Pons (tissue), 1 donor: ENCODE data around the gene SYT14.
"Not testable (repeated sequence)": the region's sequence is repeated elsewhere in the genome, so short reads cannot be mapped to it uniquely, and the experiment has no call there.

Experiments
- DNase-seq: peaks from one replicate; pipeline ENCODE4 v3.0.0-alpha.2; 2016; ENCODE audit warnings: low spot score

The SYT14 gene

GRCh38 chr1:210027994-210028393, 90.0 kb downstream of the SYT14 start:
- DNase-seq: no peak

- no peak for DNase-seq
Measured at GRCh38 chr1:210031473-210031872, 93.5 kb downstream of the SYT14 start.

- DNase-seq: no peak
Measured at GRCh38 chr1:210043058-210043457, 105.0 kb downstream of the SYT14 start.

DNA sequence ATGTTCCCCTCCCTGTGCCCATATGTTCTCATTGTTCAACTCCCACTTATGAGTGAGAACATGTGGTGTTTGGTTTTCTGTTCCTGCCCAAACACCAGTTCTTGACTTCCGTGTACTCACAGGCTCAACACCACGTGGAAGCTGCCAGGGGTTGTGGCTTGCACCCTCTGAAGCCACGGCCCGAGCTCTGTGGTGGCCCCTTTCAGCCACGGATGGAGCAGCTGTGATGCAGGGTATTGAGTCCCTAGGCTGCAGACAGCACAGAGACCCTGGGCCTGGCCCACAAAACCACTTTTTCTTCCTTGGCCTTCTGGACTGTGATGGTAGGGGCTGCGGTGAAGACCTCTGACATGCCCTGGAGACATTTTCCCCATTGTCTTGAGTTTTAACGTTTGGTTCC, 111.6 kb downstream of the SYT14 start:
- no peak for DNase-seq

GRCh38 chr1:210050491-210050890, 112.5 kb downstream of the SYT14 start:
- not testable (repeated sequence) for DNase-seq

DNA sequence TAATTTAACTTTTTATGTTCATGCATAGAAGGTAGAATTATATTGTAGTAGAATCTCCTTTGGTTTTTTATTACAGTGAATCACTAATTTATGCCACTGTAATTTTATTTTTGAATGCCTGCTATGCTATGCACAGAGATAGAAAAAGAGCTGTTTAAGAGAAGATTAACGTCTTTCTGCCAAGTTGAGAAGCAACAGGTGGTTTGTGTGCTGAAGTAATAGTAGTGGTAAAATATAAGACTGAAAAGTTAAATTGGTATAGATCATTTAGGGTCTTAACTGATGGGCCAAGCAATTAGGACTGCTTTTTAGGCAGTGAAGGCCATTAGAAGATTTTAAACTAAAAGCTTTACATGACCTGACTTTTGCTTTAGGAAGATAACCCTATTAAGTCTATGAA, 115.1 kb downstream of the SYT14 start:
- no peak for DNase-seq

- DNase-seq: no peak
Measured at GRCh38 chr1:210057593-210057992, 119.6 kb downstream of the SYT14 start.

GRCh38 chr1:210061992-210062391, 124.0 kb downstream of the SYT14 start:
- no peak for DNase-seq

GRCh38 chr1:210070531-210070930, 132.5 kb downstream of the SYT14 start:
- no peak for DNase-seq

GRCh38 chr1:210072129-210072528, 134.1 kb downstream of the SYT14 start:
- DNase-seq: no peak

DNA sequence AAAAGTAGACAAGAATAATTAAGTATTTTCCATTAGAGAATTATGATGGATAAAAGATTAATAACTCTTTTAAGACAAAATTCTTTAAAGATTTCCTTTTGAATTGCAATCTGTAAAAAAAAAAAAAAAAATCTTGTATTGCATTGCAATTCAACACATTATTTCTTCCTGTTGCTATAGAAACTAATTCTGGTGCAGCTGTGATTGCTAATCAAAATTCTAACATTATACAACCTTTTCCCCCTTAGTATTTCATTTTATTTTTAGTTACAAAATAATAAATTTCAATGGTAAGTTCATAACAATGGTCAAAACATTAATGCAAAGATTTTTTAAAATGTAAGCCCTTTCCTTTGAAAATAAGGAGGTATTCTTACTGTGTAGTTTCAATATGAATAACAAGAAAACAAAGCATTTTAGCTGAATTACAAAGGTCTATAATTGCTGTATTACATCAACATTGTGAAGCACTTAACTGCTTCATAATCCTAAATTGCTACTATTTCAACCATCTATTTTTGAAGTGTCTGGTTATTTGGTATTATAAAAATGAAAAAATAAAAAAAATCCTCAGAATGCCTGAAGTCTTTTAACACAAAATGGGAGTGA, 135.0 kb downstream of the SYT14 start:
- no peak for DNase-seq

GRCh38 chr1:210074904-210075303, 136.9 kb downstream of the SYT14 start:
- DNase-seq: no peak

DNA sequence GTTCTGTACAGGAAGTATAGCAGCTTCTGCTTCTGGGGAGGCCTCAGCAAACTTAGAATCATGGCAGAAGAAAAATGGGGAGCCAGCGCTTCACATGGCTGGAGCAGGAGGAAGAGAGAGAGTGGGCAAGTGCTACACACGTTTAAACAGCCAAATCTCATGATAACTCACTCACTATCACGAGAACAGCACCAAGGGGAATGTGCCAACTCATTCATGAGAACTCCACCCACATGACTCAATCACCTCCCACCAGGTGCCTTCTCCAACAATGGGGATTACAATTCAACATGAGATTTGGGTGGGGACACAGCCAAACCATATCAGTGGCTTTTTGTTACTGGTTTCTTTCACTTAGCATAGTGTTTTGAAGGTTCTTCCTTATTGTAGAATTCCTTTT, 138.6 kb downstream of the SYT14 start:
- DNase-seq: no peak

DNA sequence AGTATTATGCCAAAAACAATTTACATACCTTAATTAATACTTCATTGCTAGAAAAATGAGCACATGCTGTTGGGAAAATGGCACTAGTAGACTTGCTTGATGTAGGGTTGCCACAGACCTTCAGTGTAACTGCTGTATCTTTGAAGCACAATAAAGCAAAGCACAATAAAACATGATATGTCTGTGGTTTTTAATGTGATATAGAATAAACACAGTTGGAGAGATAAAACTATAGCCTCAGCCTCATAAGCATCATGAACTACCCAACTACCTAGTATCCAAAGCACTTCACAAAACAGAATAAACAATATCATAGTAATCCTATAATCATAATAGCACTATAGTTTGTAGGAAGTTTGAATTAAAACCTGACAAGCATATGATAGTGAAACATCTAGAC, 143.5 kb downstream of the SYT14 start:
- DNase-seq: no peak

DNA sequence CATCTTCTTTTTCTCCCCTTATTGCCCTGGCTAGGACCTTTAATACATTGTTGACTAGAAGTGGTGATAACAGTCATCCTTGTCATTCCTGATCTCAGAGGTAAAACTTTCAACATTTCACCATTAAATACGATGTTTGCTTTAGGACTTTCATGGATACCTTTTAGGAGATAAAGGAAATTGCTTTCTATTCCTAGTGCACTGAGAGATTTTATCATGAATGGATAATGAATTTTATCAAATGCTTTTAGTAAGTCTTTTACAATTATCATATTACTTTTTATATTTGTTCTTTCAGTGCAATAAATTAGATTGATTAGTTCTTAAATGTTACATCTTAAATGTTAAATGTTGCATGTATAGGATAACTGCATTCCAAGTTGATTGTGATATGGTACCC, 147.3 kb downstream of the SYT14 start:
- no peak for DNase-seq

DNA sequence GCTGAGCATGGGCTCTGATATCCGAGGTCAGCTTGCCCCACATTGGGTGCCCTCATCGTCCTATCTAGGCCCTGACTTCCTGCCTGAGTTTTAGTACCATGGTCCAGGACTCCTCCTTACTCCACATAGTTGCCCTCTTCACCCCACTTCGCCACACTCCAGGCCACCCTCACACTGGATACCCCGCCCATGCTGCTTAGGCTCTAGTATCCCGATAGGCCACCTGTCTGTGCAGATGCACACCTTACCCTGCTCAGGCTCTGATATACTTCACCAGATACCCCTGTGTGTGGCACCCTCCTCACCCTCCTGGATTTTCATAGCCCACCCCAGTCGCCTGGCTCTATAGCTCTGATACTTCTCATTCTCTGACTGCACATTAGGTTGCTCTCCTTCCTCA, 149.0 kb downstream of the SYT14 start:
- no peak for DNase-seq

DNA sequence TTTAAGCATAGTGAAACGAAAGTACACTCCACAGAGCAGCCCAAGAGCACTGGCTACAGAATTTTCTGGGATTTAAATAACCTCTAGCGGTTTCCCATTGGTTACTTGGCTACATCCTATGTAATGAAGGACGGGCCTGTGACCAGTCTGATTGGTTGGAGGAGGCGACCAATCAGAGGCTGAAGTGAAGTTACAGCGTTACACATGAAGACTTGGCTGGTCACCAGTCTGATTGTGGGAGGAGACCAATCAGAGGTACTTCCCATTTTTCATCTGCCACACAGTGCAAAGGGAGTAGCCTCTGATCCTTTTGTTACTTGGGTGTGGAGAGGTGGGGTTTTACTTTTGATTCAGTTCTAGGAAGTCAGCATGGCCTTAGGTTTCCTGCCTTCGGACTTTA, 151.8 kb downstream of the SYT14 start:
- DNase-seq: no peak

DNA sequence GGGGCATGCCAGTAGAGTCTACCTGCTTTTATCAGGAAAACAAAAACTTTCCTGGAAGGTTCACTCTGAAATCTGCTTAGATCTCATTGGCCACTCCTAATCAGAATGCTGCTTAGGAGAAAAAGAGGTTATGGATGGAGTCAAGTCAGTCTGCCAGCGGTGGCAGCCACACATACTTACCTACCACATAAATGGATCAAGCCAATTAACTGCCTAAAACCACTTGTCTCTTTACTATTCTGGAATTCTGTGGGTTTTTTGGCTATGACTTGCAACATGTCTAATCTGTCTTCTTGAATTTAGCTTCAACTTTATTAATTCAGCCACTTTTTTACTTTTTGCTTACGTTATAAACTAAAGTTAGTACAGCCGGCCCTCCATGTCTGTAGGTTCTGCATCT, 154.3 kb downstream of the SYT14 start:
- no peak for DNase-seq

DNA sequence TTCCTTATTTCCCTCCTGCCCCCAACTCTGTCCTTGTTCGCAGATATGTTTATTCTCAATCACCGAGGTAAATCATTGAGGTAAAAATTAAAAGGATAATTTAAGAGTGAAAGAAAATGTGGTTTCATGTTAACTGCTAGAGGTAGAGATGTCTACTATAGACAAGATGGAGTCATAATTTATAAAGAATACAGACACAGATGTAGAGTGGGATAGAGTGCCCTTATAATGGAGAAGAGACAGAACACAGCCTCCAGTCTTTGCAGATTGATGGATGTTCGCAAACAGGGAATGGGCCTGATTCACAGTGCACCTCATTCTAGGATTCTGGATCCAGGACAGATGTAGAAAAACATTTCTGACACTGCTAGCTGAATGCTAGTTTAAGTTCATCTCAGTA, 155.4 kb downstream of the SYT14 start:
- DNase-seq: no peak

DNA sequence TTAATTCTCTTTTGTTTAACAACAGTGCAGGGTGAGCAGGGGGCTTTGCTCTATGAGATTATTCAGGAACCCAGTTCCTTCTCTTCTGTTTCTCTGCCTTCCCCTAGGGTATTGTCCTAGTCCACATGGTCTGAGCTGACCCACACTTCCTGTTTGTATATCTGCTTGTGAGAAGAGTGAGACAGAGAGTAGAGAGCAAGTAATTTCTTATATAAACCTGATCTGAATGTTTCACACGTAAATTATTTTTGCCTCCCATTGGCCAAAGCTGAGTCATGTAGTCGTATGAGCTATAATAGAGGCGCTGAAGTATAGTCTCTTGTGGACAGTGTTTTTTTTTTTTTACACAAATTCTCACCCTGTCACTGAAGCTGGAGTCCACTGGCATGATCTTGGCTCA, 160.3 kb downstream of the SYT14 start:
- no peak for DNase-seq

DNA sequence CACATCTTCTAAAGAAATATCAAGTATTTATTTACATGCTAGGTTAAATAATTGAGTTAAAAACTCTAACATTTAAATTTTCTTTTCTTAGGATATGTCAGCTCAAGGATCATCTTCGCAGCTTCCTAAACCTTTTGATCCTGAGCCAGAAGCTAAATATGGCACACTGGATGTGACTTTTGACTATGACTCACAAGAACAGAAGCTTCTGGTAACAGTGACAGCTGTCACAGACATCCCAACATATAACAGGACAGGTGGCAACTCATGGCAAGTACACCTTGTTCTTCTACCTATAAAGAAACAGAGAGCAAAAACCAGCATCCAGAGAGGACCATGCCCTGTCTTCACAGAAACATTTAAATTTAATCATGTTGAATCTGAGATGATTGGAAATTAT, 161.9 kb downstream of the SYT14 start:
- DNase-seq: no peak

DNA sequence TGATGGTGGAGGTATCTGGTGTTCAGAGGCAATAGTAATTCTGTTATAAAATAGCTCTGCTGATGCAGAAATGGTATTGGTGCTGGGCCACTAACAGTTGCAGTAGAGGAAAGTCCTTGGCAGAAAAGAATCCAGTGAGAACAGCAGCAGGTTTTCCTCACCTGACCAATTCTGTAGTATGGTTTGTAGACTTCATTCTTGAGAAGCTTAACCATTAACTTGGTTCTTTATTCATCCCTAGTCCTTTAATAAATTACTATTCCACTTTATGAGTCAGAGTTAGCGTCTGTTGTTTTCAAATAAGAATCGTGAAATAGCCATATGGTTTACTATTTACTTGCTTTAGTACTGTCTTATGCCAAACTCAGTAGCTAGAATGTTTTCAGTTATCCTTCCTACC, 166.1 kb downstream of the SYT14 start:
- no peak for DNase-seq

- DNase-seq: not testable (repeated sequence)
Measured at GRCh38 chr1:210112906-210113305, 174.9 kb downstream of the SYT14 start.

GRCh38 chr1:210117198-210117597, 179.2 kb downstream of the SYT14 start:
- no peak for DNase-seq

DNA sequence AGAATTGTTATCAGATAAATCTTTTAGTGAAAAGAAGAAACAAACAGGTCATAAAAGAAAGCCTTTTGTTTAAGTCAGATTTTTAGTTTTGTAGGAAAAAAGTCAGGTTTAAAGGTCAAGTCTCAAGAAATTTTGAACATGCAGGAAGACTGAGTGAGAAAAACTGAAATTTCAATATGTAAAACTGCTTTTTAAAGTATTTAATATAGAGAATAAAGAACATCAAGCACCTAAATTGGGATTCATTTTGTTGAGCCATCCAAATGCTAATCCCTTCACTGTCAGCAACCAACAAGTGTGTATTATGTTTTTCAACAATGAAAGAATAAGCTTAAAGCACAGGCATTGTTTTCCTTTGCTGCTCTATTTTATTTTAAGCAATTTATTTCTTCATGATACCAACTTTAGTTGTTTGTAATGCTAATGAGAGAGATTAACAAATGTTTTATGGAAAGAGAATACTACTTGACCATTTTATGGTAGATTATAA, 179.7 kb downstream of the SYT14 start:
- DNase-seq: peak; percentile 55
